ENCODE measurements around the gene NUMB.
"Not testable (repeated sequence)": the region's sequence is repeated elsewhere in the genome, so short reads cannot be mapped to it uniquely, and the experiment has no call there.

Gene NUMB

DNA sequence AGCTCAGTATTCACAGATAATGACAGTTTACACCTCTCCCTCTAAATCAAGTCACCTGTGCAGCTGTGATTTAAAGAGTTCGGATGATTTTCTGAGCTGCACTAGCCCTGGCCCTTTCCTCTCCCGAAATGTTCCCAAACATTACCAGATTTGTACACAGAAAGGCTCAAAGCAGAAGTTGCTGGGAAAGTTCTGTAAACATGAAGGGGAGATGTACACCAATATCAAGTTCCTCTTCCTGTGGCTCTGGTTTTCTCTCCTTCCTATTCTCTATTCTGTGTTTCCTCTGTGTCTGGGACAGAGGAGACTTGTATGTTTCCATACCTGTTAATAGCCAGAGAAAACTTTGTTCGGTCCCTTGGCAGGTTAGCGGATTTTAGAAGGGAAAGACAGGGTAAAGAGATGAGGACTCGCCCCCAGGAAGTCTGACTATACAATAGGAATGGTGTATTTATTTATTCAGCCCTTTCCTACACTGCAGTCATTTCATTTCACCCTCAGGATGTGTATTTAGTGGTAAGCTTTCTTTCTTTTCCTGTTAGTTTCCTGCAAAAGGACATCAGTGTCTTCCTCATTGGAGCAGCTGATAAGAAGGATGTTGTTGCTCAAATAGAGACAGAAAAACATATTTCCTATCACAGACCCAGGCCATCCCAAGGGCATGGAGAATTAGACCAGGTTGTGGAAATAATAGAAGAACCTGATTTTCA lies 7.6 kb upstream of the NUMB start:
- FAIRE-seq: no peak

DNA sequence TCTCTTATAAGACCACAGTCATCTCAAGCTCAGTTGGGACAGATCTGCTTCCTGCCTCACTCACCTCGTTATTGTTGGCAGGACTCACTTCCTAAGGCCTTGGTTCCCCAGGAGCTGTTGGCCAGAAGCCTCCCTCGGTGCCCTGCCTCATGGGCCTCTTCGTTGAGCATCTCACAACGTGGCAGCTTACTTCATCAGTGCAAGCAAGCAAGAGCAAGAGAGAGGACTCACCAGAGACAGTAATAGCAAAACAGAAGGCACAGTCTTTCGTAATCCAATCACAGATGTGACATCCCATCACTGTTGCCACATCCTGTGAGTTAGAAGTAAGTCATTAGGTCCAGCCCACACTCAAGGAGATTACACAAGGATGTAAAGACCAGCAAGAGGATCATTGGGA lies 5.1 kb upstream of the NUMB start:
- no peak for FAIRE-seq

DNA sequence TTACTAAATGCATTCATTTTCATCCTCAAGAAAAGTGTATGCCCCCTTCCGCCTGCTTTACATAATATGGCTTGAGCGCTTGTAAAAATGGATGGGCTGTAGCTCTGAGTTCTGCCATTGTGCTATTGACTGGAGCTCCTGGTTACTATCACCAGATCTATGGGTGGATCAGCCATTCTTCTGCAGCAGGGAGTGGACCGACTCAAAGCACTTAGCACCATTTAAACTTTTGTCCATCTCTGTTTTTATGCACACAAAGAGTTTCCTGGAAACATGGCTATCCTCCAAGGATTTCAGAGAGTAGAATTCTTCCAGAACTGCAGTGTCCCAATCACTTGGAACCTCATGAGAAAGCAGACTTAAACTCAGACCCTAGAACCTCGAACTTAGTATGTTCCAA lies 4.5 kb upstream of the NUMB start:
- FAIRE-seq: no peak

DNA sequence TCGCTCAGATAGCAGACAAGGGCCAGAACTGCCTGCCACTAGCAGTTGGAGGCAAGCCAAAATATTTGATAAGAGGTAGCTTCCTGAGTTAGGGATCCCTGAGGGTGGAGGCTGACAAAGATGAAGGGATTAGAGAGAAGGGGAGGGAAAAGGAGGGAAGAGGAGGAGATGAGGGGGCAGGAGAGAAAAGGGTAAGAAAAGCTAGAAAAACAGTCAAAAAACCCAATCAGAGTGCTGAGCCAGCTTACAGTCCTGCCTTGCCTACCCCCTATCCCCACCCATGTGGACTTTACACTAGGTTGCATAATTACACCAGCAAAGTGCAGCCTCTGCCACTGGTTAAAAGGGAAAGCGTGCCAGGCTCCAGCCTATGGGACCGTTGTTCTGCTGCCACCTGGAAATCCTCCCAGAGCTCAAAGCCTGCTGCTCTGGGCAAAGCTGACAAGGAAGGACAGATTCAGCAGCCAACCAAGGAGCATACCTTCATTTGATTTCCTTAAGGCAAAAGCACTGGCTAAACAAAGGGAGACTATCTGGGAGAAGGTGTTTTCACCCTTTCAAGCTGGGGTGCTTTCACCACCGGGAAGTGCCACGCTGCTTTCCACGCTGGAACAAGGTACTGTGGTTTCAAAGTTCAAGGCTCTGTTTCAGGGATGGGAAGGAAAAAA lies 3.8 kb upstream of the NUMB start:
- no peak for FAIRE-seq

DNA sequence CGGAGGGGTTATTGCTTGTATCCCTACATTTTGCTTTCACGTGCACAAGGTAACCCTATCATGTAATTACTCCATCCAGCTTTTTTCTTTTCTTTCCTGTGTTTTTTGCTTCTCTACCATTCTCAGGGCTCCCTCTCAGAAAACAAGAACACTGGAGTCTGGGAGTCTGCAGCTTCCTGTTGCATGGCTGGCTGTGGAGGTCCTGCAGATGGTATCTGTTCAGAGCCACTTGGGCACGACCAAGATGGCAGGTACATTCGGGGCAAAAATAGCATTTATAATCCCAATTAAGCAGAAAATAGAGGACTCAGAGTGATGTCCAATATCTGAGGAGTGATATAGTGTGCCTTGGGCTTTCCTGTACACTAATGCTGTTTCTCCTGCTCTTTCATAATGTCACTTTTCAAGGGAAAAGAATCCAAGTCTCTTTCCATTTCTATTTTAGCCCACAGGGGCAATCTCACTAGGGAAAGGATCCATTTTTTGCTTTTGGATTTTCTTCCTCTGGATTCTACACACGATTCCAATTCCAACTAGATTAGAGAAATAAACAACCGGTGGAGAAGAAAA lies 3.2 kb upstream of the NUMB start:
- no peak for FAIRE-seq

DNA sequence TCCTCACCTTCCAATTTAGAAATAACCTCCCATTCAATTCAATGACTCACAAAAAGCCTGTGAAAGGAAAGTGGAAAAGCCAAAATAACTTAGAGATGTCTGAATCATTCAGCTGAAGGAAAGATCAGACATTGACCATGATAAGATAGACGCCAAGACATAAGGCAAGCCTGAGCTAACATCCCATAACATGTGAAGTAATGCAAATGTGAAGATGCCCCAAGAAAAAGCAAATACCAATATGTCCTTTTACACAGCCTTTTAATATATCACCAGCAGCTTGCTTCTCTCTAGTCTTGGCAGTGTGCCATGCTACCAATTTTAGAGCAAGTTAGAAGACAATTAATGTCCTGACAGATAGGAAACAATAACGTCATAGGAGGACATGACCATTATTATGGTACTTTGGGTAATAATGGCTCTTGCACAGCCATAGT lies 2.4 kb upstream of the NUMB start:
- FAIRE-seq: no peak

DNA sequence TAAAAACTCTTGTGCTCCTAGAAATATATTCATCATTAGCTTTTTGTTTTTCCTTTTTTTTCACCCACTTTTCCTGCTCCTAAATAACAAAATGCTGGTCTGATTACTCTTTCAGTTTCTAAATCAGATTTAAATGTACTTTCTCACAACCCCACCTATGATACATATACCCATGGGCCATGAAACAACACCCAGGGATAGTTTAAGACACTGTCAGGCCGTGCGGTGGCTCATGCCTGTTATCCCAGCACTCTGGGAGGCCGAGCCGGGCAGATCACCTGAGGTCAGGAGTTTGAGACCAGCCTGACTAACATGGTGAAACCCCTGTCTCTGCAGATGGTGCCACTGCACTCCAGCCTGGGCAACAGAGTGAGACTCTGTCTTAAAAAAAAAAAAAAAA lies 1.6 kb upstream of the NUMB start:
- FAIRE-seq: no peak

DNA sequence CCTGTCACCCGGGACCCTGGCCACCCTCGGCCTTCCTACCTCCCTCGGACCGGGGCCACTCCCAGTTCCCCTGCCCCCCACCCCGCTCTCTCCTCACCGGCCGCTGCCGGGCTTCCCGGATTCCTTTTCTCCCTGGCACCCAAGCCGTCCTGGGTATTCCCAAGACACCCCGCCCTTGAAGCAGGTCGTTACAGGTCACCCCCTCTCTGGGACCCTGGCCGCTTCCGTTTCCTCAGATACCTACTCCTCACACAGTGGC lies 493 bp downstream of the NUMB start:
- no peak for FAIRE-seq

DNA sequence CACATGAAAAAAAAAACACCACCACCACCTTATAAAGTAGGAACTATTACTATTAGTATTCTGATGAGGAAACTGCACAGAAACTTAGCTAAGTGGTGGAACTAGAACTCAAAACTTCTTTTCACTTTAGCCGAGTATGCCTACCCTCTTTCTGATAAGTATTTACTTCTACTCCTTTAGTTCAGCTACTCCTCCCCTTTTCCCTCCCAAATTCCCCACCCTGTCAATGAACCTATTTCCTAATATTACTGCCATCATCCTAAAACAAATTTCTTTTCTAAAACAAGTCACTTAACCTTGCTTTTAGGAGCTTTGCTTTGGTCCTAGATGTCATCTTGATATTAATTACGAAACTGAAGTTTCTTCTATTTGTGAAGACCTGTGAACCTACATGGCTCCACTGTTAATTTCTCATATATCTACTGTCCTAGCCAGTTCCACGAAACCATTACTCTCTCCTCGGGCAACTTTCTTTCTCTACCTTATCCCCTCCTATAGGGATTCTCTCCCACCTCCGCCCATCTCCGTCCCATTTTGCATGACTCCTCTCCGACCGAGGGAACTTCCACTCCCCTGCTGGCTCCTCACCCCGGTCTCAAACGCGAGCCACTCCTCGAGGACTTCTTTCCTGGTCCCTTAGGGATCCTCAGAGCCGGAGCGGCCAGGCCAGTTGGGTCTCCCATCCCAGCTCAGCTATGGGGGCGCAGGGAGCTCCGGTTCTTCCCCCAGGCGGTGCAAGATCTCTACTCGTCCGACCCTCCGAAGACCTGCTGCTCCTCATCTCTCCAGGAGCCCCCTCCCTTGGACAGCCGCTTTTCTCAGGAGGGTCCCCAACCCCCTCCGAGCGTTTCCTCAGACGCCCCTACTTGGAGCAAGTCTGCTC lies 1.1 kb downstream of the NUMB start:
- FAIRE-seq: no peak

DNA sequence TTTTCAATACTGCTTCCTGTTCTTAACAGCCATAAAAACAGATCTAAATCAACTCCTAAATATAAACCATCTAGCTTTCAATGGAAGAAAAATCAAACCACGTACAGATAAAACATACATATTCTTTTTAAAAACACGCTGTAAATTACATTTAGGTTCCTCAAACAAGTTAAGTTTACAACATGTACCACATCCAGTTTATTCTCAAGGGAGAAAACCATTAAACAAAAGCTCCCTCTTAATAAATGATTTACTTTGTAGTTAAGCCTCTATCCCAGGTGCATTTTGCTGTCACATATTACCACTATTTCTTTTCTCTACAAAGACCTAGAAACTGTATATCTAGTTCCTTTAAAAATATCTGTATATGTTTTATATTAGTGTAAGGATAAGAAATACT lies 3.1 kb downstream of the NUMB start:
- no peak for FAIRE-seq

DNA sequence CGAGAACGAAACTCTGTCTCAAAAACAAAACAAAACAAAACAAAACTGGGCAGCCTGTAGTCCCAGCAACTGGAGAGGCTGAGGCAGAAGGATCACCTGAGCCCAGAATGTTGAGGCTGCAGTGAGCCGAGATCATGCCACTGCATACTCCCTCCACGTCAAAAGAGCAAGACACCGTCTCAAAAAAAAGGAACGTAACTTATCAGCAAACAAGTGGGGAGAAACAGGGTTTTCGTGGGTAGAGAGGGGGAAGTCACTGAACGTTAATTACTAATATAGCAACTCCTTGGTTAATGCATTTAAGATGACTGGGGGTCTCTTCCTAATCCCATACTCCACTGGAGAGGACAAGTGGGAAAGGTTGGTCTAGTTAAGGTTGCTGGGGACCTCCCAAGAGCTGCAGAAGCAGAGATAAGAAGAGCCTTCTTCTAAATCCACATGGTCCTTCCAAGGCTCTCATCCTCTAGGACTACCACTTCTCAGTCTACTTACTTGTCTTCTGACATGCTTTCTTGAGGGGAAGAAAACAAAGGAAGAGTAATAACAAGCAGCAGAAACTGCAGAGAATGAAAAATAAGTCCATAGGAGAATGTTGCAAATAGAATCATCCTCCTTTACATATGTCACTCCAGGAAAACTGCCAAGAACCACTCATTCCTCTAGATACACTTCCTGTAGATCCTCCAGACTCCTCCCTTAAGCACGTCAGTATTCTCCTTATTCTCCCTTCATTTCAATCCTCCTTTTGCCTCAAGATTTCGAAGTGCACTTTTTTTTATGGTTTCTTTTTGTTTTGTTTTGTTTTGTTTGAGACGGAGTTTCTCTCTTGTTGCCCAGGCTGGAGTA lies 5.8 kb downstream of the NUMB start:
- no peak for FAIRE-seq

DNA sequence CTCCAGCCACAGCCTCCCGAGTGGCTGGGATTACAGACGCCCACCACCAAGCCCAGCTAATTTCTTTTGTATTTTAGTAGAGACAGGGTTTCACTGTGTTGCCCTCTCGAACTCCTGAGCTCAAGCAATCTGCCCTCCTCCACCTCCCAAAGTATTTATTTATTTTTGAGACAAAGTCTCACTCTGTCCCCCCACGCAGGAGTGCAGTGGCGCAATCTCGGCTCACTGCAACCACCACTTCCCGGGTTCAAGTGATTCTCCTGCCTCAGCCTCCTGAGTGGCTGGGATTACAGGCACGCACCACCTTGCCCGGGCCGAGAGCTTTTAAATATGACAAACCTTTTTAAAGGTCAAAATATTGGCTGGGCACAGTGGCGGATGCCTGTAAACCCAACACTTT lies 14.6 kb downstream of the NUMB start:
- FAIRE-seq: no peak

DNA sequence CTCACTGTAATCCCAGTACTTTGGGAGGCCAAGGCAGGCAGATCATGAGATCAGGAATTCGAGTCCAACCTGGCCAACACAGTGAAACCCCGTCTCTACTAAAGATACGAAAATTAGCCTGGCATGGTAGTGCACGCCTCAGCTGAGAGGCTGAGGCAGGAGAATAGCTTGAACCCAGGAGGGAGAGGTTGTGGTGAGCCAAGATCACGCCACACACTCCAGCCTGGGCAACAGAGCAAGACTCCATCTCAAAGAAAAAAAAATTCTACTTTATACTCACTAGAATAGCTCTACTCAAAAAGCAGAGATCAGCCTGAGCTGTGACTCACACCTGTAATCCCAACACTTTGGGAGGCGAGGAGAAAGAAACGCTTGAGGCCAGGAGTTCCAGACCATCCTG lies 17.1 kb downstream of the NUMB start:
- FAIRE-seq: no peak

DNA sequence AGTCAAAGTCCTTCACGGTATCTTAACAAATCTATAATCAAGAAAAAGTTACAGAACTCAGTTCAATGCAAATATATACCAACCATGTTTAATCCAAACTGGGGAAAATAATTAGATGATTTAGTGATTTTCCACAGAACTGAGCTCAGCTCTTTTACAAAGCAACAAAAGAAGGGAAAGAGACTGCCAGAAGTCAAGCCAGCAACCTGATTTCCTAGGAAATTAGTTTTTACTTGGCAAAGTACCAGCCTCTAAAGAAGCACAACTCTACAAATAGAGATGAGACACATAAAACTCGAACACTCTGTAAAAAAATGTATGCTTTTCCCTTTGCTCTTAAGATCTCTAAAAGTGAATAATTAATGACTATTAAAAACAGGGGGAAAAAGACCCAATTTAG lies 19.4 kb downstream of the NUMB start:
- FAIRE-seq: no peak

DNA sequence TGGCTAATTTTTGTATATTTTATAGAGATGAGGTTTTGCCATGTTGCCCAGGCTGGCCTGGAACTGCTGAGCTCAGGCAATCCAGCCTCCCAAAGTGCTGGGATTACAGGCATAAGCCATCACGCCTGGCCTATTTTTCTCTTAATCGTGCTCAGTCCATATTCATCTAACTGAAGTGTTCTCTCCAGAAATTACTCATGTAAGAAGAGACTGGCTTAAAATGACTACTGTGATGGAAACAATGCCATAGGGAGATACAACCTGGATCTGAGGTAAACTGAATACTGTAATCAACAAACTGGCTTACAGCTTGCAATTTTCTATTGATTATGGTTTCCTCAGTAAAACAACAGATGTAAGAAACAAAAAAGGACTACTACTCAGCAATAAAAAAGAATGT lies 21.1 kb downstream of the NUMB start:
- FAIRE-seq: no peak

DNA sequence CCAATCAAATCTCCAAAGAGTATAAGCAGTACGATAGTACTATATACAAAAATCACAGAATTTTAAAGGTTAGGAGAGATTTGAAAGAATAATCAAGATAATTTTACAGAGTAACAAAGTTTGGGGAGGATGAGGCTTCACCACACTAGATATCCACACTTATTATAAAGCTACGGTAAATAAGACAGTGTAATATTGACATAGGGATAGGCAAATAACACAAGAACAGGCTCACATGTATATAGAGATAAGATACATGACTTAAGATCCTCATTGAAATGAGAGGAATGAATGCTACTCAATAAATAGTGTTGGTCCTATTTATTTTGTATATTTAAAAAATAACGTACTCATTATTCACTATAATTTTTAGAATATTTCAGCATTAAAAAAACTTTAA lies 26.2 kb downstream of the NUMB start:
- no peak for FAIRE-seq

DNA sequence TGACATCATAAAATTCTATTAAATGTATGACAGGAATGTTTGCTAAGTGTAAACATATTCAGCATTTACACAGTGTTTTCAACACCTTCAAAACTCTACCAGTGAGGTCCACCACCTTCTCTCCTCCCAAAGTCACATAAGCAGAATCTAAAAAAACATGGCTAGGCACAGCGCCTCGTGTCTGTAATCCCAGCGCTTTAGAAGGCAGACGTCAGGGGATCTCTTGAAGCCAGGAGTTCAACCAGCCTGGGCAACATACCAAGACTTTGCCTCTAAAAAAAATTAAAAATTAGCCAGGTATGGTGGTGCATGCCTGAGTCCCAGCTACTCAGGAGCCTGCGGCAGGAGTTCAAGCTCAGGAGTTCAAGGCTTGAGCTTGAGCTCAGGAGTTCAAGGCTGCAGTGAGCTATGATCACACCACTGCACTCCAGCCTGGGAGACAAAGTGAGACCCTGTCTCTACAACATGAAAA lies 30.0 kb downstream of the NUMB start:
- no peak for FAIRE-seq

DNA sequence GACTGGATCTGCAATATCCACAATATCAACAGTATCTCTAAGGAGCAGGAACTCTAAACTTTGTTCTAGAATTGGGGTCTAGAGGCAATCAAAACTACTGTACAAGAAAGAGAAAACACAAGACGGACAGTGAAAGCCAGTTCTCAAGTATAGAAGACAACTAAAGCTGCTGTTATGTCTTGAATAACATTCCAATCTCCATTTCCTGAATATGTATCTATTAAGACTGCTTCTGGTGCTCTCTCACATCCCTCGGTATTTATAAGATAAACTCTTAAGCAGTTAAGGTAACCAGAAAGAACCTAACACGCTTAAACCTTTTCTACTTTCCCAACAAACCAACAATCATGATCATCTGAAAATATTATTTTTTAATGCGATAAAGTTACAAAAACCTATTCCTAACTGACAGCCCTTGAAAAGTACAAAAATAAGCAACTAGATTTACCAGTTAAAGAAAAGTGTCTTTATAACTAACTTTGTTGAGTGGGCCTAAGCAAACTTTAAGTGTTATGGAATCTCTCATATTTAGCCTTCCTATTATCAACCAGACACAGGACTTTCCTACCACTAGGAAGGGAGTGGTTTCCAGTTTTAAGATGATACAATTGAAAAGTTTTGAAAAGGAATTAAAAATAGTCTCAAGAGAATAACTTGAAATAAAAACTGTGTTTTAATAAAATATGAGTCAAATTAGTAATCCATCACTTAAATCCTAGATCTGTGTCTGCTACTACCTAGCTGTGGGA lies 30.7 kb downstream of the NUMB start:
- FAIRE-seq: no peak

DNA sequence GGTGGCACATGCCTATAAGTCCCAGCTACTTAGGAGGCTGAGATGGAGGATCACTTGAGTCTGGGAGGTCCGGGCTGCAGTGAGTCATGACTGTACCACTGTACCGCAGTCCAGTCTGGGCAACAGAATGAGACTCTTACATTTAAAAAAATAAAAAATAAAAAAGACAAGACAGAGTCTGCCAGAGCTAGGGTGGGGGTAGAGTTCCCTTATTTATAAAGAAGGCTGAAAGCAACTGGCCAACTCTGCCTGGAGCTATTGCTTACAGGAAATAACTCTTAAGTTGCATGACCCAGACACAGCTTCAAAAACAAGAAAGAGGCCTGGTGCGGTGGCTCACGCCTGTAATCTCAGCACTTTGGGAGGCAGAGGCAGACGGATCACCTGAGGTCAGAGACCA lies 31.5 kb downstream of the NUMB start:
- no peak for FAIRE-seq

DNA sequence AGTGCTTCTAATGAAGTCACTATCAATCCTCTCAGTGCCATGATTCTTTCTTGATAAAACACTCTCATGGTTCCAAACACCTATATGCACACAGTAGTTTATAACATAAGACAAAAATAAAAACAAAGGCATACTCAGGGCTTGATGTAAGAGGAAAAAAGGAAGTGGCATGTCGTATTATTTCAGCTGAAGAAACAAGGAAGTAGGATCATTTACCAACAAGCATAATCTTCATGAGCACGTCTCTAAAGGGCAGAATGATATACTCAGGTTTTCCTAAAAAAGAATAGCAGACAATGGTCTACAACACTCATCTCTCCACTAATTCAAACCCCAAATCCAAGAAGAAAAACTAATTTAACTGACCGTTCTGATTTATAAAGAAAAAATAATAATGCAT lies 33.9 kb downstream of the NUMB start:
- FAIRE-seq: no peak

DNA sequence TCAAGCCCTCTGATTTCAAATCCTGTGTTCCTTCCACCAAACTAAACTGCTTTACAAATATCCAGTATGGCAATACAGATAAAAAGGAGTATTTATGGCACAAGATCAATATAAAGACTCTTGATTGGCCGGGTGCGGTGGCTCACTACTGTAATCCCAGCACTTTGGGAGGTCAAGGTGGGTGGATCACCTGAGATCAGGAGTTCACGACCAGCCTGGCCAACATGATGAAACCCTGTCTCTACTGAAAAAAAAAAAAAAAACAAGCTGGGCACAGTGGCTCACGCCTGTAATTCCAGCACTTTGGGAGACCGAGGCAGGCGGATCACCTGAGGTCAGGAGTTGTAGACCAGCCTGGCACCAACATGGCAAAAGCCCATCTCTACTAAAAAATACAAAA lies 35.3 kb downstream of the NUMB start:
- FAIRE-seq: not testable (repeated sequence)

DNA sequence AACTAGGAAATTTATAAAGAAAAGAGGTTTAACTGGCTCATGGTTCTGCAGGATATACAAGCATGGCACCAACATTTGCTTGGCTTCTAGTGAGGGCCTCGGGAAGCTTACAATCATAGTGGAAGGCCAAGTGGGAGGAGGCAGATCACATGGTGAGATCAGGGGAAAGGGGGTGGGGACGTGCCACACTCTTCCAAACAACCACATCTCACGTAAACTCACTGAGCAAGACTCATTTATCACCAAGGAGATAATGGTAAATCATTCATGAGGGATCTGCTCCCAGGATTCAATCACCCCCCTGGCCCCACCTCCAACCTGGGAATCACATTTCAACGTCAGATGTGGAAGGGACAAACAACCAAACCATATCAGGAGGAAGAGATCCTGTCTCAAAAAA lies 35.8 kb downstream of the NUMB start:
- FAIRE-seq: no peak
